Activated CD4-positive, alpha-beta T cell treated with anti-CD3 and anti-CD28 coated beads for 24 hours (primary cell): Measurements from ENCODE around the gene GSTO2.

Experiments used
- DNase-seq, 2 donors: peaks; one replicate each; pipeline ENCODE4 v3.0.0-alpha.2; 2020; ENCODE audit warnings: low read depth in 2 of 2

The GSTO2 gene

GRCh38 chr10:104308439-104308903, 39.5 kb downstream of the GSTO2 start:
- DNase-seq, result peak in 1 of 2 donors; percentile 18

- DNase-seq, result no peak
Measured at GRCh38 chr10:104309980-104310978, 41.3 kb downstream of the GSTO2 start.

GRCh38 chr10:104311184-104311720, 42.3 kb downstream of the GSTO2 start:
- DNase-seq, result no peak

DNA sequence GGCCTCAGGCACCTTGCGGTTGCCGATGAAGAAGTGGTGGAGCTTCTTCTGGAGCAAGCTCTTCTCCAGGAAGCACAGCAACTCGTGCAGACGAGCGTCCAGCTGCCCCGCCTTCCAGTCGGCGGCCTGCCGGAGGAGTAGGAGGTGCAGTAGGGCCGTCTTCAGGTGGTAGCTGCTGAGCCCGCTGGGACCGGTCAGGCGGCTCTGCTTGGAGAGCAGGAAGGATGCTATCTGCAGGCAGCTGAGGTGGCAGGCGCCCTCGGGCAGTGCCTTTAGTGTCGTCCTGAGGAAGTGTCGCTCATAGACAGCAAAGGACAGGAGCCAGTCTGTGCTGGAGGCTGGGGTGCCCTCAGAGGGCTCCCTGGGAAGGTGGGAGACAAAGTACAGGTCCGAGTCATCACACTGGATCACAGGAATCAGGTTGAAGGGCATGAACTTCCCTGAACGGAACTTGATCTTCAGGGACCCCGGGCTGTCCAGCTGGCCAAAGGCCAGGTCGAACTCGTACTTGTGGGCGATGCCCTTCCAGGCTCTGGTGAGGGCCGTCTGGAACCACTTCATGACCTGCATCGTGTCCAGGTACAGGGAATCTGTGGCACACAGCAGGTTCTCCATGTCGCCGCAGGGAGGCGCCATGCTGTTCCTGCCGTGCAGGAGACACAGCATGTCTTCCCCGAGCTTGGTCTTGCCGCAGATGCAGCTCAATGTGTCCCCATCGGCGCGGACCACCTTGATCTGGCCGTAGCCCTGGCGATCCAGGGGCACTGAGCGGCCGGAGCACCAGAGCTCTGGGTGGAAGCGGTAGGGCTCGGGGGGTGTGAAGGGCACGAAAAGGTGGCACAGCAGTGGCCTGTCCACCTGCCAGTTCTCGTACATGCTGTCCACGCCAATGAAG, 45.9 kb downstream of the GSTO2 start:
- no peak for DNase-seq

- DNase-seq, result no peak
Measured at GRCh38 chr10:104315486-104315921, 46.5 kb downstream of the GSTO2 start.

DNA sequence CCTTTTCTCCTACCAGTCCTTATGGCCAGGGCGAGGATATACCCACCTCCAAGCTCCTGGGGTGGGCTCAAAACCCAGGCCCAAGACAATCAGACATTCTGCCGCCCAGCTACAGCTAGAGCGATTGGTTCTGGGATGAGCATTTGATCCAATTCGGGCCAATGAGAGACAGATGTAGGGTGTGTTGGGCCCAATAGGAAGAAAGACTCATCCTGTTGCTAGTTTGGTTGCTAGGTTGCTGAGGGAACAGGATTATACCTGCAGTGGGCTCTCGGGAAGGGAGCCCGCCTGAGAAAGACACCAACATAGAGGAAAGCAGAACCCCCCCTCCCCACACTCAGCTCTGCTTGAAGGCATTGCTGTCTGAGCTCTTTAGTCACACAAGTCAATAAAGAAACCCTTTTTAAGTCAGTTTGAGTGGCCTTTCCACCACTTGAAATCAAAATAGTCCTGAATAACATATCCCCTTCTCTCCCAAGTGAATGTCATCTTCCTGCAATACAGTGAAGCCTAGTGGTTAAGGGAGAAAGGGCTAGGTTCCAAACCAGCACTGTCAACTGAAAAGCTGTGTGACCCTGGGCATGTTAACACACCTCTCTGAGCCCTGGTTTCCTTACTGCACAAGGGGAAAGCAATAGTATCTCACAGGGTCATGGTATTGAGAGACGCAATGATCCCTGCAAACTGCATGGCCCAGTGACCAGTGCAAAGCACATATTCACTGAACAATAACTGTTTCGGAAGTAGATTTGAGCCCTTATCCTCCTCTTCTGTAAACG, 47.5 kb downstream of the GSTO2 start:
- DNase-seq, result no peak

DNA sequence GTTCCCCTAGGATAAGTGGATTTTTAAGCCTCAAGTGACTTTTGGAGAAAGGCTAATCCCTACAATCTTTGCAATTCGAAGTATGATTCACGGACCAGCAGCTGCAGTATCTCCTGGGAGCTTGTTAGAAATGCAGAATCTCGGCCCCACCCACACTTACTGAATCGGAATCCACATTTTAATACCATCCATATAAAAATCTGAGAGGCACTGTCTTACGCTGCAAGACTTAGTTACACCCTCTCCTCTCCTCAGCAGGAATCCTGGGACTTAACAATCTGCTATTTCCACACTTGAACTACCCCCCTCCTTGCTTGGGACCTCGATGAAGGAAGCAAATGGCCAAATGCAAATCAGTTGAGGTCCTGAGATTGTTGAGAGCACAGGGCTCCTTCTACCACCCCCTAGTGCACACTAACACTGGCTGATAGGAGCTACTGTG, 48.3 kb downstream of the GSTO2 start:
- DNase-seq, result no peak

DNA sequence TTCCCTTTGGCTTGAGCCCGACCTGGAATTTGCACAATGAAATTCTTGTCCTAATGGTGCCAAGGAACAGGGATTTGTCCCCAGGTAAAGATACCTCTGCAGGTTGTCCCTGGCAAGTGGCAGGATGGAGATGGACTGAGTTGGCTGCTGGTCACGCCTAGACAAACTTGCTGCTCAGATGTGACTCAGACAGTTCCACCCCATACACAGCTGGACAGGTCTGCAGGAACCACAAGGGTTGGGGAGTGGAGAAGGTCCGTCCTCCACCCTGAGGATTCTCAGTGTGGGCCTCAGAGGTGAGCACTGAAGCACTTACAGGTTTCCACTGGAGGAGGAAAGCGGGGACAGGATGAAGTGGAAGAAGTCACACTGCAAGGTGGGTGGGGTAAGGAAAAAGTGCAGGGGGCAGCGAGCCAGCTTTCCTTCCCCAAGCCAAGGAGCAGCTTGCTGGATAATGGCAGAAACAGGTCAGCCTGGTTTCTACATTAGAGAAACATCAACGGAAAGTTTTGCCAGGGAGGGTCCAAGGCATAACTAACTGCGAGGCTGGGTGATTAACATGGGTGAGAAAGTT, 48.8 kb downstream of the GSTO2 start:
- DNase-seq, result no peak

GRCh38 chr10:104318326-104318725, 49.3 kb downstream of the GSTO2 start:
- no peak for DNase-seq

GRCh38 chr10:104318810-104319741, 50.1 kb downstream of the GSTO2 start:
- DNase-seq, result no peak

- no peak for DNase-seq
Measured at GRCh38 chr10:104321226-104321625, 52.2 kb downstream of the GSTO2 start.

DNA sequence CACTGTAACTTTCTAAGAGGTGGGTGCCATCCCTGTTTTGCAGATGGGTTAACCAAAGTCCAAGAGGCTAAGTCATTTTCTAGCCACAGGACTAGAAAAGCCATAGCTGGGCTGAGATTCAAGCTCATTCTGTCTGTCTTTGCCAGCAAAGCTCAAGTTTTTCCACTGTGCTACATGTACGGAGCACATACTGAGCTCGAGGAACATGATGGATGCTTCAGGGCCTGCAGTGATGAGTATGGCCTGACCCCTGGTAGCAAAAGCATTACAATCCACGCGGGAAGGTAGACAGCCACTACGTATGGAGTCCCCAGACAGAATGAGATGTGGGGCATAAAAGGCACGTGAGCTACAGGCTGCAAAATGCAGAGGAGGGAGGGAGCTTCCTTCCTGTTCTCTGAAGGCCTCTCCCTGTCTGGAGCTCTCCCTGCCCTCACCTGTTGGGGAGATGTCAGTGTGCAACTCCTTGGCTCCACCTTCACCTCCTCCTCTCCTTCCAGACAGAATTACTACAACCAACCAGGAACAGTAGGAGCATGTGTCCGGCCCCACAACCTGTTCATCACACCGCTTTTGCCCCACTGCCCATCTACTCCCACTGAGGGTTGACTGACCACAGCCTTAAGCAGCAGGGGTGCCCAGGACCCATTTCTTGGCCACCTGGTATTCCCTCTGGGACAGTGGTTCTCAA, 52.9 kb downstream of the GSTO2 start:
- no peak for DNase-seq

GRCh38 chr10:104322416-104322782, 53.4 kb downstream of the GSTO2 start:
- DNase-seq, result no peak

GRCh38 chr10:104323085-104323484, 54.1 kb downstream of the GSTO2 start:
- no peak for DNase-seq

DNA sequence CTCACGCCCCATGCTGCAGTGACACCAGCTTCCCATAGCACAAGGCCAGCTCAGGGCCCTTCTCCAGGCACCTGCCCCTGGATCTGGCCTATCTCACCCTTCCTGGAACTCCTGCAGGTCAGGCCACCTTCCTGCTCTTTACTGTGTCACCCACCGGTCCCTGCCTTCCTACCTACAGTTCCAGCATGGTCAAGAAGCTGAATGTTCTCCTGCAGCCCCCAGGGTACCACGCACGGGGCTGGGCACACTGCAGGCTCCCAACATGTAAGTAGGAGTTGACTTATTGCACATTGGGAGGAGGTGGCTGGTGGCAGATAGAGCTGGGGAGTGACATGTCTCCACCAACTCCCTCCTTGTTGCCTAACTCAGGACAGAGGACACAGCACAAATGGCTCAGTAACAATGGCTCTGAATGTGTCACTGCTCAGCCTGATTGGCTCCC, 54.8 kb downstream of the GSTO2 start:
- DNase-seq, result no peak

GRCh38 chr10:104324221-104324686, 55.3 kb downstream of the GSTO2 start:
- DNase-seq, result no peak

- DNase-seq, result no peak
Measured at GRCh38 chr10:104324931-104325330, 55.9 kb downstream of the GSTO2 start.

DNA sequence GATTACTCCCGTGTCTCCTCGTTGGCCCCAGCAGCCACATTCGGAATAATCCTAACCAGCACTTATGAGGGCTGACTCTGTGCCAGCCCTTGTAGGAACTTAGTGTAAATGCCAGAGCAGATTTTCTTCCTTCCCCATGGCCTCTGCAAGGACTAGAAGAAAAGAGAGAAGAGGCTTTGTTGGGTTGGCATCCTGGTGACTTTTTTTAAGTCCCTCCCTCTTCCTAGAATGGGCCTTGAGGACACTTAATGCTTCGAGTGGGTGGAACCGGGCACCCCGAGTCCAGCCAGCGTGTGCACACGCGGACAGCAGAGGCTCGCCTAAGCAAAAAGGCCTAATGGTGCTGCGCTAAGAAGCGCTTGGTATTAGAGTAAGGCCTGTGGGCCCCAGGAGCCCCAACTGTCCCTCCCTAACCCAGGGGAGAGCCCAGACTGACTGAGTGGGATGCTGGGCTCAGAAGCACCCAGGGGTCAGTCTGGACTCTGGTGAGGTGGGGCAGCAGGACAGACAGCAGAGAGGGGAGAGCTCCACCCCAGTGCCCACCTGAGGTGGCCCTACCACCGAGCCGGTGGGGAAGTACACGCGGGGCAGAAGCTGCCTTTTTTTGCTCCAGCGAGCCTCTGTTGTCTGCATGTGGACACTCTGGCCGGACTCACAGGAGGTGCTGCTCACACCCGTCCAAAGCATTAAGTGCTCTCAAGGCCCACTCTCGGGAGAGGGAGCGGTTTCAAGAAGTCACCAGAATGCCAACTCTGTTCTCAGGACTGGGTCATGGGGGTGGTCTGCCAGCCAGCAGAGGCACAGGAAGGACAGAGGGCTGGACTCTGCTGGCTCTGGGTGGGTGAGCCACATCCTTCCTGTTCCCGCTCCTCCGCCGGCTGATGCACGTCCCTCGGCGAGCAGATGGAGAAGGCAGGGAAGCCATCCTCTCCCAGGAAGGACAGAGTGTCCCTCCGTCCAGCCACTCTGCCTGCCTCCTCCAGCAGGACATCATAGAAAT, 56.8 kb downstream of the GSTO2 start:
- no peak for DNase-seq
